K562 (cell line): ENCODE data around the gene TLCD1.

Experiments
- BRF1 ChIP-seq: IDR thresholded peaks from 3 replicates; pipeline ENCODE4 v1.6.1; 2011; ENCODE audit warnings: borderline replicate concordance, mild to moderate bottlenecking; ENCODE audit not compliant: insufficient read length; ENCODE audit errors: extremely low read depth
- FIP1L1 ChIP-seq: fragments of 200-400 bp; formaldehyde crosslinking; IDR thresholded peaks from 2 replicates; pipeline ENCODE4 v1.6.1; 2018; ENCODE audit warnings: mild to moderate bottlenecking, low read depth, low read length; ENCODE audit not compliant: poor library complexity, severe bottlenecking
- HDAC1 ChIP-seq, 2 experiments: fragments of 450-650 bp; IDR thresholded peaks; 2 replicates each; pipeline ENCODE4 v1.6.1; 2016 to 2017; ENCODE audit warnings: inconsistent platforms in 1 of 2, mild to moderate bottlenecking in 1 of 2, moderate library complexity in 1 of 2
- LEF1 ChIP-seq: fragments of 450-650 bp; IDR thresholded peaks from 2 replicates; pipeline ENCODE4 v1.6.1; 2016; ENCODE audit warnings: mild to moderate bottlenecking
- TF ChIP-seq, protein P1 (sequence below), 3 experiments: IDR thresholded peaks in 2 of 3; conservative IDR thresholded peaks in 1 of 3; 2 replicates each; pipeline ENCODE4 v1.5.1; 2011 to 2012; ENCODE audit warnings: low read length in 3 of 3, mild to moderate bottlenecking in 3 of 3, control low read depth in 2 of 3, improper control_type of control experiment in 1 of 3, inconsistent platforms in 1 of 3, low read depth in 1 of 3, mixed read lengths in 1 of 3, moderate library complexity in 1 of 3; ENCODE audit not compliant: insufficient read depth in 2 of 3
- TF ChIP-seq, protein P2 (sequence below): fragments of 450-650 bp; formaldehyde crosslinking; IDR thresholded peaks from 2 replicates; pipeline ENCODE4 v1.4.0; 2022; ENCODE audit warnings: missing genetic modification characterization
- TF ChIP-seq, protein P3 (sequence below): fragments of 150-350 bp; IDR thresholded peaks from 2 replicates; pipeline ENCODE4 v1.6.1; 2014; ENCODE audit warnings: low read depth, mild to moderate bottlenecking, low read length, borderline replicate concordance
- TF ChIP-seq, protein P4 (sequence below): fragments of 450-650 bp; IDR thresholded peaks from 2 replicates; pipeline ENCODE4 v1.6.1; 2016; ENCODE audit warnings: mild to moderate bottlenecking

DNA sequence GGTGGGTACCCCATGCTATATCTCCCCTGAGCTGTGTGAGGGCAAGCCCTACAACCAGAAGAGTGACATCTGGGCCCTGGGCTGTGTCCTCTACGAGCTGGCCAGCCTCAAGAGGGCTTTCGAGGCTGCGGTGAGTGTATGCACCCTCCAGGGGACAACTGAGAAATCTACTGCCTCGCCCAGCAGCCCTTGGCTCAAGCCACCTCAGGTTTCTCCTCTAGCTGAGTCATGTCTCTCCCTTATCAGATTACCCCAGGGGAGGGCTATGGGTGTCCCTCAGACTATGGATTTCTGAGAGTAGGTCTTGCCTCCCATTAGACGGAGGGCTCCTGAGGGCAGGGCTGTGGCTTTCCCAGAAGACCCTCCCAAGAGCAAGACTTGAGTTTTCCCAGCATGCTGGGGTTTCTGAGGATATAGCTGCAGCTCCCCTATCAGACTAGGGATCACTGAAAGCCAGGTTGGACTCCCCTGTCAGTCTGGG lies 9.2 kb upstream of the TLCD1 start:
- TF ChIP-seq FIP1L1 (no peak), BRF1 (no peak), HDAC1 (IDR thresholded peaks at IDR 0.05) (peak in 1 of 2 experiments; percentile 33; a peak in 1 of 4 replicates), LEF1 (peak; percentile 54)
- TF ChIP-seq, protein P1, sequence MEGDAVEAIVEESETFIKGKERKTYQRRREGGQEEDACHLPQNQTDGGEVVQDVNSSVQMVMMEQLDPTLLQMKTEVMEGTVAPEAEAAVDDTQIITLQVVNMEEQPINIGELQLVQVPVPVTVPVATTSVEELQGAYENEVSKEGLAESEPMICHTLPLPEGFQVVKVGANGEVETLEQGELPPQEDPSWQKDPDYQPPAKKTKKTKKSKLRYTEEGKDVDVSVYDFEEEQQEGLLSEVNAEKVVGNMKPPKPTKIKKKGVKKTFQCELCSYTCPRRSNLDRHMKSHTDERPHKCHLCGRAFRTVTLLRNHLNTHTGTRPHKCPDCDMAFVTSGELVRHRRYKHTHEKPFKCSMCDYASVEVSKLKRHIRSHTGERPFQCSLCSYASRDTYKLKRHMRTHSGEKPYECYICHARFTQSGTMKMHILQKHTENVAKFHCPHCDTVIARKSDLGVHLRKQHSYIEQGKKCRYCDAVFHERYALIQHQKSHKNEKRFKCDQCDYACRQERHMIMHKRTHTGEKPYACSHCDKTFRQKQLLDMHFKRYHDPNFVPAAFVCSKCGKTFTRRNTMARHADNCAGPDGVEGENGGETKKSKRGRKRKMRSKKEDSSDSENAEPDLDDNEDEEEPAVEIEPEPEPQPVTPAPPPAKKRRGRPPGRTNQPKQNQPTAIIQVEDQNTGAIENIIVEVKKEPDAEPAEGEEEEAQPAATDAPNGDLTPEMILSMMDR (IDR thresholded peaks at IDR 0.05 in 2 of 3, conservative IDR thresholded peaks at IDR 0.05 in 1 of 3; ENCODE audit: insufficient read depth in 2 of 3, low read depth in 1 of 3, low read length in 3 of 3) = peak; percentile 48 to 81 (median 54); a peak in 5 of 6 replicates
- TF ChIP-seq, protein P2, sequence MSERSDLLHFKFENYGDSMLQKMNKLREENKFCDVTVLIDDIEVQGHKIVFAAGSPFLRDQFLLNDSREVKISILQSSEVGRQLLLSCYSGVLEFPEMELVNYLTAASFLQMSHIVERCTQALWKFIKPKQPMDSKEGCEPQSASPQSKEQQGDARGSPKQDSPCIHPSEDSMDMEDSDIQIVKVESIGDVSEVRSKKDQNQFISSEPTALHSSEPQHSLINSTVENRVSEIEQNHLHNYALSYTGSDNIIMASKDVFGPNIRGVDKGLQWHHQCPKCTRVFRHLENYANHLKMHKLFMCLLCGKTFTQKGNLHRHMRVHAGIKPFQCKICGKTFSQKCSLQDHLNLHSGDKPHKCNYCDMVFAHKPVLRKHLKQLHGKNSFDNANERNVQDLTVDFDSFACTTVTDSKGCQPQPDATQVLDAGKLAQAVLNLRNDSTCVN (CRISPR knock-in tag) = no peak
- TF ChIP-seq, protein P3, sequence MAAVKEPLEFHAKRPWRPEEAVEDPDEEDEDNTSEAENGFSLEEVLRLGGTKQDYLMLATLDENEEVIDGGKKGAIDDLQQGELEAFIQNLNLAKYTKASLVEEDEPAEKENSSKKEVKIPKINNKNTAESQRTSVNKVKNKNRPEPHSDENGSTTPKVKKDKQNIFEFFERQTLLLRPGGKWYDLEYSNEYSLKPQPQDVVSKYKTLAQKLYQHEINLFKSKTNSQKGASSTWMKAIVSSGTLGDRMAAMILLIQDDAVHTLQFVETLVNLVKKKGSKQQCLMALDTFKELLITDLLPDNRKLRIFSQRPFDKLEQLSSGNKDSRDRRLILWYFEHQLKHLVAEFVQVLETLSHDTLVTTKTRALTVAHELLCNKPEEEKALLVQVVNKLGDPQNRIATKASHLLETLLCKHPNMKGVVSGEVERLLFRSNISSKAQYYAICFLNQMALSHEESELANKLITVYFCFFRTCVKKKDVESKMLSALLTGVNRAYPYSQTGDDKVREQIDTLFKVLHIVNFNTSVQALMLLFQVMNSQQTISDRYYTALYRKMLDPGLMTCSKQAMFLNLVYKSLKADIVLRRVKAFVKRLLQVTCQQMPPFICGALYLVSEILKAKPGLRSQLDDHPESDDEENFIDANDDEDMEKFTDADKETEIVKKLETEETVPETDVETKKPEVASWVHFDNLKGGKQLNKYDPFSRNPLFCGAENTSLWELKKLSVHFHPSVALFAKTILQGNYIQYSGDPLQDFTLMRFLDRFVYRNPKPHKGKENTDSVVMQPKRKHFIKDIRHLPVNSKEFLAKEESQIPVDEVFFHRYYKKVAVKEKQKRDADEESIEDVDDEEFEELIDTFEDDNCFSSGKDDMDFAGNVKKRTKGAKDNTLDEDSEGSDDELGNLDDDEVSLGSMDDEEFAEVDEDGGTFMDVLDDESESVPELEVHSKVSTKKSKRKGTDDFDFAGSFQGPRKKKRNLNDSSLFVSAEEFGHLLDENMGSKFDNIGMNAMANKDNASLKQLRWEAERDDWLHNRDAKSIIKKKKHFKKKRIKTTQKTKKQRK = no peak
- TF ChIP-seq, protein P4, sequence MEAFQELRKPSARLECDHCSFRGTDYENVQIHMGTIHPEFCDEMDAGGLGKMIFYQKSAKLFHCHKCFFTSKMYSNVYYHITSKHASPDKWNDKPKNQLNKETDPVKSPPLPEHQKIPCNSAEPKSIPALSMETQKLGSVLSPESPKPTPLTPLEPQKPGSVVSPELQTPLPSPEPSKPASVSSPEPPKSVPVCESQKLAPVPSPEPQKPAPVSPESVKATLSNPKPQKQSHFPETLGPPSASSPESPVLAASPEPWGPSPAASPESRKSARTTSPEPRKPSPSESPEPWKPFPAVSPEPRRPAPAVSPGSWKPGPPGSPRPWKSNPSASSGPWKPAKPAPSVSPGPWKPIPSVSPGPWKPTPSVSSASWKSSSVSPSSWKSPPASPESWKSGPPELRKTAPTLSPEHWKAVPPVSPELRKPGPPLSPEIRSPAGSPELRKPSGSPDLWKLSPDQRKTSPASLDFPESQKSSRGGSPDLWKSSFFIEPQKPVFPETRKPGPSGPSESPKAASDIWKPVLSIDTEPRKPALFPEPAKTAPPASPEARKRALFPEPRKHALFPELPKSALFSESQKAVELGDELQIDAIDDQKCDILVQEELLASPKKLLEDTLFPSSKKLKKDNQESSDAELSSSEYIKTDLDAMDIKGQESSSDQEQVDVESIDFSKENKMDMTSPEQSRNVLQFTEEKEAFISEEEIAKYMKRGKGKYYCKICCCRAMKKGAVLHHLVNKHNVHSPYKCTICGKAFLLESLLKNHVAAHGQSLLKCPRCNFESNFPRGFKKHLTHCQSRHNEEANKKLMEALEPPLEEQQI = no peak
